HEK293 (cell line): Measurements from ENCODE around the gene PRPH.

Experiments
- EGR2 ChIP-seq: fragments of 450-650 bp; formaldehyde crosslinking; IDR thresholded peaks from 2 replicates; pipeline ENCODE4 v1.5.1; 2016; ENCODE audit warnings: low read depth, missing biosample characterization, missing genetic modification characterization
- GLI2 ChIP-seq: fragments of 450-650 bp; formaldehyde crosslinking; IDR thresholded peaks from 2 replicates; pipeline ENCODE4; 2017; ENCODE audit warnings: missing biosample characterization, missing genetic modification characterization, low read depth, borderline replicate concordance
- GLIS1 ChIP-seq: fragments of 450-650 bp; formaldehyde crosslinking; IDR thresholded peaks from 2 replicates; pipeline ENCODE4 v1.5.1; 2016; ENCODE audit warnings: missing biosample characterization, missing genetic modification characterization
- HIC1 ChIP-seq: fragments of 450-650 bp; formaldehyde crosslinking; IDR thresholded peaks from 2 replicates; pipeline ENCODE4 v1.5.1; 2016; ENCODE audit warnings: missing biosample characterization, missing genetic modification characterization
- KLF16 ChIP-seq: fragments of 450-650 bp; formaldehyde crosslinking; IDR thresholded peaks from 2 replicates; pipeline ENCODE4 v1.5.1; 2017; ENCODE audit warnings: missing biosample characterization, missing genetic modification characterization
- OVOL3 ChIP-seq: fragments of 450-650 bp; formaldehyde crosslinking; IDR thresholded peaks from 2 replicates; pipeline ENCODE4 v1.5.1; 2016; ENCODE audit warnings: missing biosample characterization, missing genetic modification characterization
- PRDM2 ChIP-seq: fragments of 450-650 bp; formaldehyde crosslinking; IDR thresholded peaks from 2 replicates; pipeline ENCODE4 v1.5.1; 2016; ENCODE audit warnings: missing biosample characterization, missing genetic modification characterization, borderline replicate concordance
- SCRT2 ChIP-seq: fragments of 450-650 bp; formaldehyde crosslinking; IDR thresholded peaks from 2 replicates; pipeline ENCODE4 v1.5.1; 2016; ENCODE audit warnings: missing biosample characterization, missing genetic modification characterization
- TCF7L2 ChIP-seq: IDR thresholded peaks from 2 replicates; pipeline ENCODE4 v1.6.1; 2011; ENCODE audit warnings: low read depth, mild to moderate bottlenecking, inconsistent platforms, low read length, moderate library complexity, borderline replicate concordance
- YY1 ChIP-seq: fragments of 450-650 bp; formaldehyde crosslinking; IDR thresholded peaks from 2 replicates; pipeline ENCODE4 v1.5.1; 2018; ENCODE audit warnings: missing biosample characterization, missing genetic modification characterization
- ZBTB10 ChIP-seq: fragments of 450-650 bp; formaldehyde crosslinking; IDR thresholded peaks from 2 replicates; pipeline ENCODE4 v1.5.1; 2016; ENCODE audit warnings: missing biosample characterization, missing genetic modification characterization
- ZBTB20 ChIP-seq: fragments of 450-650 bp; formaldehyde crosslinking; IDR thresholded peaks from 2 replicates; pipeline ENCODE4 v1.5.1; 2016; ENCODE audit warnings: missing biosample characterization, missing genetic modification characterization
- ZEB2 ChIP-seq: fragments of 450-650 bp; formaldehyde crosslinking; IDR thresholded peaks from 2 replicates; pipeline ENCODE4 v1.5.1; 2016; ENCODE audit warnings: missing biosample characterization, missing genetic modification characterization
- ZNF184 ChIP-seq: fragments of 450-650 bp; IDR thresholded peaks from 2 replicates; pipeline ENCODE4 v1.5.1; 2018; ENCODE audit warnings: missing biosample characterization, mild to moderate bottlenecking, missing genetic modification characterization
- ZNF211 ChIP-seq: fragments of 450-650 bp; formaldehyde crosslinking; IDR thresholded peaks from 2 replicates; pipeline ENCODE4 v1.5.1; 2016; ENCODE audit warnings: low read depth, missing biosample characterization, missing genetic modification characterization
- ZNF214 ChIP-seq: fragments of 450-650 bp; formaldehyde crosslinking; IDR thresholded peaks from 2 replicates; pipeline ENCODE4 v1.5.1; 2017; ENCODE audit warnings: missing biosample characterization, mild to moderate bottlenecking, missing genetic modification characterization, borderline replicate concordance
- ZNF223 ChIP-seq: fragments of 450-650 bp; formaldehyde crosslinking; IDR thresholded peaks from 2 replicates; pipeline ENCODE4 v1.5.1; 2016; ENCODE audit warnings: missing biosample characterization, missing genetic modification characterization
- ZNF274 ChIP-seq, 2 experiments: fragments of 200-500 bp in 1 of 2; fragments of 450-650 bp in 1 of 2; sonication (Bioruptor generic) in 1 of 2; formaldehyde crosslinking in 1 of 2; IDR thresholded peaks; 2 replicates each; pipeline versions ENCODE4 v1.5.1 to v1.6.1; 2014 to 2016; ENCODE audit warnings: borderline replicate concordance in 1 of 2, inconsistent platforms in 1 of 2, low read length in 1 of 2, missing biosample characterization in 1 of 2, missing genetic modification characterization in 1 of 2
- ZNF292 ChIP-seq: fragments of 450-650 bp; formaldehyde crosslinking; IDR thresholded peaks from 2 replicates; pipeline ENCODE4 v1.5.1; 2016; ENCODE audit warnings: low read depth, missing biosample characterization, missing genetic modification characterization, borderline replicate concordance
- ZNF311 ChIP-seq: fragments of 450-650 bp; formaldehyde crosslinking; IDR thresholded peaks from 2 replicates; pipeline ENCODE4 v1.5.1; 2017; ENCODE audit warnings: missing biosample characterization, missing genetic modification characterization, borderline replicate concordance
- ZNF354C ChIP-seq: fragments of 450-650 bp; formaldehyde crosslinking; IDR thresholded peaks from 2 replicates; pipeline ENCODE4 v1.5.1; 2016; ENCODE audit warnings: missing biosample characterization, missing genetic modification characterization, low read depth, borderline replicate concordance
- ZNF433 ChIP-seq: fragments of 450-650 bp; formaldehyde crosslinking; IDR thresholded peaks from 2 replicates; pipeline ENCODE4 v1.5.1; 2016; ENCODE audit warnings: missing biosample characterization, missing genetic modification characterization, low read depth
- ZNF544 ChIP-seq: fragments of 450-650 bp; formaldehyde crosslinking; IDR thresholded peaks from 2 replicates; pipeline ENCODE4 v1.5.0; 2017; ENCODE audit warnings: missing biosample characterization, missing genetic modification characterization
- ZNF558 ChIP-seq: fragments of 450-650 bp; formaldehyde crosslinking; IDR thresholded peaks from 2 replicates; pipeline ENCODE4 v1.5.1; 2016; ENCODE audit warnings: missing biosample characterization, missing genetic modification characterization
- ZNF596 ChIP-seq: fragments of 450-650 bp; IDR thresholded peaks from 2 replicates; pipeline ENCODE4 v1.5.0; 2018; ENCODE audit warnings: missing biosample characterization, mild to moderate bottlenecking, missing genetic modification characterization, moderate library complexity
- ZNF600 ChIP-seq: fragments of 450-650 bp; formaldehyde crosslinking; IDR thresholded peaks from 2 replicates; pipeline ENCODE4 v1.5.1; 2016; ENCODE audit warnings: missing biosample characterization, missing genetic modification characterization
- ZNF629 ChIP-seq: fragments of 450-650 bp; formaldehyde crosslinking; IDR thresholded peaks from 2 replicates; pipeline ENCODE4 v1.5.1; 2017; ENCODE audit warnings: missing biosample characterization, missing genetic modification characterization
- ZNF645 ChIP-seq: fragments of 450-650 bp; formaldehyde crosslinking; IDR thresholded peaks from 2 replicates; pipeline ENCODE4; 2016; ENCODE audit warnings: missing biosample characterization, missing genetic modification characterization
- ZNF830 ChIP-seq: fragments of 450-650 bp; IDR thresholded peaks from 2 replicates; pipeline ENCODE4 v1.5.0; 2018; ENCODE audit warnings: missing biosample characterization, missing genetic modification characterization, low read depth, mild to moderate bottlenecking, moderate library complexity
- ZNF837 ChIP-seq: fragments of 450-650 bp; formaldehyde crosslinking; IDR thresholded peaks from 2 replicates; pipeline ENCODE4 v1.5.1; 2016; ENCODE audit warnings: missing biosample characterization, missing genetic modification characterization

Gene PRPH

GRCh38 chr12:49279706-49280159 lies 15.2 kb upstream of the PRPH start (continued):
- TF ChIP-seq PRDM2 (no peak), ZNF292 (tag by site-specific recombination) (no peak), ZNF223 (tag by site-specific recombination) (no peak), ZNF544 (tag by site-specific recombination) (no peak), ZNF645 (tag by site-specific recombination) (no peak), ZNF211 (tag by site-specific recombination) (no peak), ZNF830 (tag by site-specific recombination) (no peak), ZBTB10 (tag by site-specific recombination) (no peak), SCRT2 (tag by site-specific recombination) (peak; percentile 74; the same call in 1 of the 2 replicates), ZNF433 (tag by site-specific recombination) (no peak), ZNF311 (tag by site-specific recombination) (no peak), ZNF600 (tag by site-specific recombination) (peak; percentile 97), HIC1 (no peak), ZNF629 (tag by site-specific recombination) (peak; percentile 87), ZNF354C (no peak), EGR2 (no peak), ZNF837 (tag by site-specific recombination) (no peak), ZNF558 (peak; percentile 49; the same call in 1 of the 2 replicates), ZNF214 (tag by site-specific recombination) (no peak), GLIS1 (tag by site-specific recombination) (peak; percentile 54; the same call in 1 of the 2 replicates), OVOL3 (no peak), ZNF184 (tag by site-specific recombination) (no peak), ZNF596 (tag by site-specific recombination) (no peak), ZNF274 (IDR thresholded peaks at IDR 0.05; ENCODE audit: low read length) (no peak), ZNF274 (tag by site-specific recombination; IDR thresholded peaks at IDR 0.05; ENCODE audit: borderline replicate concordance) (no peak), YY1 (tag by site-specific recombination) (no peak), ZEB2 (tag by site-specific recombination) (peak; percentile 72), TCF7L2 (no peak), GLI2 (tag by site-specific recombination) (no peak), ZBTB20 (tag by site-specific recombination) (peak; percentile 85), KLF16 (tag by site-specific recombination) (no peak)
